ENCODE data around the gene CALN1.

Gene CALN1

DNA sequence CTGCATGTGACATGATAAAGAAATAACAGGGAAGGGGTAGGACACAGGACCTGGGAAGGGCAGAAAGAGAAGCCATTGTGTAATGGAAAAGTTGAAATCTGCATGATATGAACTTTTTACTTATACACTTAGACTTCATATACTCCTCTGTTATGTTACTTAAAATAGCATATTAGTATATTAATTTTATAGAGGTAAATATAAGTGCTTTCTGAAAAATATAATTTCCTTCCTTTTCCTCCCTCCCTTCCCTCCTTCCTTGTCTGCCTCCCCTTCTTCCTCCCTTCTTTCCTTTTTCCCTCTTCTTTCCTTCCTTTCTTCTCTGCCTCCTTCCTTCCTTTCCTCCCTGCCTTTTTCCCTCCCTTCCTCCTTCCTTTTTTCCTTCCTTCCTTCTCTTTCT is 363.7 kb downstream of the CALN1 start:
- DNase-seq (ENCODE audit: low read depth in 2 of 2, low spot score in 1 of 2) = no peak

GRCh38 chr7:72042855-72043254 is 369.3 kb downstream of the CALN1 start:
- no peak for DNase-seq (ENCODE audit: low read depth in 2 of 2, low spot score in 1 of 2)

DNA sequence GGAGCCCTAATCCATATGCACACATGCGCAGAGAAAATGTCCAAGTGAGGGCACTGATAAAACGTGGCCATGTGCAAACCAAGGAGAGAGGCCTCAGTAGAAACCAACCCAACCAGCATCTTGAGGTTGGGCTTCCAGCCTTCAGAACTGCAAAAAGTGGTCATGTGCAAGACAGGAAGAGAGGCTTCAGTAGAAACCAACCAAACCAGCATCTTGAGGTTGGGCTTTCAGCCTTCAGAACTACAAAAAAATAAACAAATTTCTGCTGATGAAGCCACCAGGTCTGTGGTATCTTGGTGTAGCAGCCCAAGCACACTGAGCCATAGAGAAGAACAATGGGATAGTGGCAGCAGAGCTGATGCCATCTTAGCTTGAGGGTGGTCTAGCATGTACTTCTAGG is 371.5 kb downstream of the CALN1 start:
- no peak for DNase-seq (ENCODE audit: low read depth in 2 of 2, low spot score in 1 of 2)

DNA sequence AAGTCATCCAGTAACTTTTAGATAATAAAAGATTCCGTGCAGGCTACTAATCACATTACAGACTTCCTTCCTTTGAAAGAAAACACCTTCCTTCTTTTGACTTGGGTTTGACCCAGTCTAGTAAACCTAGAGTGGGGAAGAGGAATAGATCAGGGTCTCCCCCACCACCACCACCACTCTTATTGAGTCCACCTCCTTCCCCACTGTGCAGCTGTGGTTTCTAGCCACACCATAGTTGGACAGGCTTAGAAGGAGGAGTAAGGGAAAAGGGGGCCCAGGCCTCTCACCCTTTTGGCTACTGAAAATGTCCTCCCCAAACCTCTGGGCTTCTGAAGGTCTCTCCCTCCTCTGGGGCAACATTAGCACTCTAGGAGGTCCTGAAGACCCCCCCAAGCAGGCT is 372.7 kb downstream of the CALN1 start:
- no peak for DNase-seq (ENCODE audit: low read depth in 2 of 2, low spot score in 1 of 2)

DNA sequence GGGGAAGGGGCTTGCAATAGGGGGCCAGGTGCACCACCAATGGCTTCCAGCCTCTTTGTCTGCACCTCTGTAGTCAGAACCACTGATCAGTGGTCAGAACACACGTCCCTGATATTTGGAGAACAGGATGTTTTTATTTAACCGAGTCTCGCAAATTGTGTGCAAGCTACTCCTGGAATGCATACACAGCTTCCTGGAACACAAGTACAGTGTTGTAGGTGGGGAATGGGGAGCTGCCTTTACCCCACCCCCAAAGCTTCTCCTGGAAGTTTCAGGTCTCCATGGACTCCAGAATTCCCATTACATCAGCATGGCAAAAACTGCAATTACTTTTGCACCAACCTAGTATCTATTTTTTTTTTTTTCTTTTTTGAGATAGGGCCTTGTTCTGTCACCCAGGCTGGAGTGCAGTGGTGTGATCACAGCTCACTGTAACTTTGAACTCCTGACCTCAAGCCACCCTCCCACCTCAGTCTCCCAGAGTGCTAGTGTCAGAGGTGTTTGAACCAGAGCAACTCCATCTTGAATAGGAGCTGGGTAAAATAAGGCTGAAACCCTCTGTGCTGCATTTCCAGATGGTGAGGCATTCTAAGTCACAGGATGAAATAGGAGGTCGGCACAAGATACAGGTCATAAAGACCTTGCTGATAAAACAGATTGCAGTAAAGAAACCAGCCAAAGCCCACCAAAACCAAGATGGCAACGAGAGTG is 374.0 kb downstream of the CALN1 start:
- DNase-seq (ENCODE audit: low read depth in 2 of 2, low spot score in 1 of 2) = no peak

GRCh38 chr7:72037516-72037915 is 374.6 kb downstream of the CALN1 start:
- DNase-seq (ENCODE audit: low read depth in 2 of 2, low spot score in 1 of 2) = no peak

DNA sequence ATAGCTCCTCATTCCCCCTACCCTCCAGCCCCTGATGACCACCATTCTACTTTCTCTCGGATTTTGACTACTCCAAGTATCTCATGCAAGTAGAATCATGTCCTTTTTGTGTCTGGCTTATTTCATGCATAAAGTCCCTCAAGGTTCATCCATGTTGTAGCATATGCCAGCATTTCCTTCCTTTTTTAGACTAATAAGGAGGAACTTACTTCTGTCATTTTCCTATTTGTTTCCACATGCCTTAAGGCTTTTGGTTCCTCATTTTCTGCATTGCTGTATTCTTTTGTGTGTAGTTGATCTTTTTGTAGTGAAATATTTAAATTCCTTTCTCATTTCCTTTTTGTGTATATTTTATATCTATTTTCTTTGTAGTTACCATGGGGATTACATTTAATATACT is 376.9 kb downstream of the CALN1 start:
- no peak for DNase-seq (ENCODE audit: low read depth in 2 of 2, low spot score in 1 of 2)

- no peak for DNase-seq (ENCODE audit: low read depth in 2 of 2, low spot score in 1 of 2)
Observed at GRCh38 chr7:72032934-72033333, 379.2 kb downstream of the CALN1 start.

- DNase-seq (ENCODE audit: low read depth in 2 of 2, low spot score in 1 of 2) = no peak
Observed at GRCh38 chr7:72030994-72031667, 381.0 kb downstream of the CALN1 start.

DNA sequence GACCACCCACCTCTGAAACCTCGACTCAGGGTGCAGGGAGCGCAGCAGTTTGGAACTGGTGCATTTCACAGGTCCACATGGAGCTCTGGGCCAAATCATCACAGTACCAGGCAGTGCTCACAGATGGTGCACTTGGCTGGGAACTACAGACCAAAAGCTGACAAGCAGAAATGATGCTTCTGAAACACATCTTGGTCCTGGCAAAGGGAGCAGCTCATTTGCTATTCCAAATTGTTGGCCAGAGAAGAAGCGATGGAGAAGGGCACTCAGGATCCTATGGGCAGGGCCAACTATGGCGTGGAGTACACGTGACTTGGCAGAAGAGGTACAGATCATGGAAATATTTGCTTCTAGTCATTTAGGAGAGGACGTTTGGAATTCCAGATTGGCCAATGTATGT is 383.9 kb downstream of the CALN1 start:
- no peak for DNase-seq (ENCODE audit: low read depth in 2 of 2, low spot score in 1 of 2)

DNA sequence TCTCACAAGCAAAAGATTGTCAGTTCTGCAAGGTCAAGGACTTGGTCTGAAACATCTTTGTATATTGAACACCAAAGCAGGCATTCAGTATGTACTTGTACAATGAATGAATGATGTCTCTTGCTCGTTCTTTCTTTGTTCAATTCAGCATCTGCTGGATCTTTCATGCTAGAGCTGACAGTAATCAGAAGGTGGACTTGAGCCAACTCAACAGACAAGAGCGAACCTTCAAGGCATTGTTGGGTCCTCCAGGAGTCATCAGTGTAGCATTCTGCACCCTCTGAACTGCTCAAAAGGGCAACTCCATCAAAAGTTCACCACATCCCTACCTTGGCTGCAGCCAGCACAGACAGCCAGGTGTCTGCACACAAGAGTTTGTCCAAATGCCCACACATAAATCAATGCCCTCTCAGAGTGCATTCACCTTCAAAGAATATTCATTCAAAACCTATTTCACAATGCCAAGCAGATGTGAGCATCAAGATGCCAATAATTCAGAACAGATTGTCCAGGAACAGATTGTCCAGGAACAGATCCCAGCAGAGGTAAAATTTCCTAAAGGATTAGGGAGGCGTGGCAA is 386.7 kb downstream of the CALN1 start:
- DNase-seq (ENCODE audit: low read depth in 2 of 2, low spot score in 1 of 2) = no peak

DNA sequence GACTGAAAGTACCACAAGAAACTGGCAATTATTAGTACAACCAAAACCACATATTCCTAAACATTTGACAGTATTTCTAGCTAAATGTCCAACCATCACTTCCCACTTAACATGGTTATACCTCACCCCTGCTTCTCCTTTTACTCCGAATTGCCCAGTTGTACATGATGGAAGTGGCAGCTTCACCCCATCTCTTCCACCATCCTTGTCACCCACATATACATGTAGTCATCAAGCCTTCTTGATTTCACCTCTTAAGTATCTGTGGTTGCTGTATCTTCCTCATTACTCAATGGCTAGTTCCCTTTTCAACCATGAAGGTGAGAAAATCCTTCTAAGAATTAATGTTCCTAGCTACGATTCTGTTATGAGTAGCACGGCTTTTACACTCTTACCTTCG is 388.2 kb downstream of the CALN1 start:
- DNase-seq (ENCODE audit: low read depth in 2 of 2, low spot score in 1 of 2) = no peak

GRCh38 chr7:72021716-72022115 is 390.4 kb downstream of the CALN1 start:
- DNase-seq (ENCODE audit: low read depth in 2 of 2, low spot score in 1 of 2) = no peak

- DNase-seq (ENCODE audit: low read depth in 2 of 2, low spot score in 1 of 2) = no peak
Observed at GRCh38 chr7:72020311-72020710, 391.8 kb downstream of the CALN1 start.

GRCh38 chr7:72019436-72019835 is 392.7 kb downstream of the CALN1 start:
- no peak for DNase-seq (ENCODE audit: low read depth in 2 of 2, low spot score in 1 of 2)

- no peak for DNase-seq (ENCODE audit: low read depth in 2 of 2, low spot score in 1 of 2)
Observed at GRCh38 chr7:72017756-72018155, 394.4 kb downstream of the CALN1 start.

DNA sequence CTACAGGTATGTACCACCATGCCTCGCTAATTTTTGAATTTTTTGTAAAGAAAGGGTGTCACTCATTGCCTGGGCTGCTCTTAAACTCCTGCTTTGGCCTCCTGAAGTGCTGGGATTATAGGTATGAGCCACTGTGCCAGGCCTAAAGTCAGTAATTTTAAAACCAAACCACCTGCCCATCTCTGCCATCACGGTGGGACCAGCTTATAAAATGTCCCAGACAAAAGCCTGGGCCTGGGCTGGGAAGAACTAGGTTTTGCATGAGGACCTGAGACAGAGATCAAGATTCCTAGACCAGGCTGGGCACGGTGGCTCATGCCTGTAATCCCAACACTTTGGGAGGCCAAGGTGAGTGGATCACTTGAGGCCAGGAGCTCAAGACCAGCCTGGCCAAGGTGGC is 395.6 kb downstream of the CALN1 start:
- no peak for DNase-seq (ENCODE audit: low read depth in 2 of 2, low spot score in 1 of 2)

GRCh38 chr7:72015136-72015535 is 397.0 kb downstream of the CALN1 start:
- DNase-seq (ENCODE audit: low read depth in 2 of 2, low spot score in 1 of 2) = no peak

DNA sequence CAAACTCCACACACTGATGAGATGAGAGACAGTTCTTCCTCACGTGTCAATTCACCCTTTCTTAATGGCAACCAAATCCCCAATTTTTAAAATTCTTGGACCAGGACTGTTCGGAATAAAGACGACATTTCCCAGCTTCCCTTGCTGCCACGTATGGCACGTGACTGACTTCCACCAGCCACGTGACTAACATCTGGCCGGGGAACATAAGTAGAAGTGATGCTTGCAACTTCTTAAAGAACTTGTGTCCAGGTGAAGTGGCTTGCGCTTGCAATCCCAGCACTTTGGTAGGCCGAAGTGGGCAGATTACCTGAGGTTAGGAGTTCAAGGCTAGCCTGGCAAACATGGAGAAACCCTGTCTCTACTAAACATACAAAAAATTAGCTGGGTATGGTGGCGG is 405.1 kb downstream of the CALN1 start:
- no peak for DNase-seq (ENCODE audit: low read depth in 2 of 2, low spot score in 1 of 2)

DNA sequence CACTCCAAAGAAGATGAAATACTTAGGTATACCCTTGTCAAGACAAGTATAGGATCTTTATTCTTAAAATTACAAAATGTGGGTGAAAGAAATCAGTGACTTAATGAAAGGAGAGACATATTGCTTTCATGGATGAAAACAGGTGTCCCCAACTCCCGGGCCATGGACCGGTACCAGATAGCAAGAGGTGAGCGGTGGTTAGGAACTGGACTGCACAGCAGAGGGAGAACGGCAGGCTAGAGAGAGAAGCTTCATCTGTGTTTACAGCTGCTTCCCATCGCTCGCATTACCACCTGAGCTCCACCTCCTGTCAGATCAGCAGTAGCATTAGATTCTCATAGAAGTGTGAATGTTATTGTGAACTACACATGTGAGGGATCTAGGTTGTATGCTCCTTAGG is 408.9 kb downstream of the CALN1 start:
- no peak for DNase-seq (ENCODE audit: low read depth in 2 of 2, low spot score in 1 of 2)

DNA sequence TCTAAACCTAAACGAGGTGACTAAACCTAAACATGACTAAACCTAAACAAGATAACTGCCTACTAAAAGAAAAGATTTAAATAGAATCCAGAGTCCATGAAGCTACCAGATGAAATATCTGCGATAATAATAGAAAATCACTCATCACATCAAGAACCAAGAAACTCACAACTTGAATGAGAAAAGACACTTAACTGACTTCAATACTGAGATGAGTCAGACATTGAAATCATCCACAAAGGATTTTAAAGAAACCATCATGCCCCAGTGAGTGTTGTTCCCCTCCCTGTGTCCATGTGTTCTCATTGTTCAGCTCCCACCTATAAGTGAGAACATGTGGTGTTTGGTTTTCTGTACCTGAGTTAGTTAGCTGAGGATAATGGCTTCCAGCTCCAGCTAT is 416.0 kb downstream of the CALN1 start:
- no peak for DNase-seq (ENCODE audit: low read depth in 2 of 2, low spot score in 1 of 2)

- DNase-seq (ENCODE audit: low read depth in 2 of 2, low spot score in 1 of 2) = no peak
Observed at GRCh38 chr7:71995111-71995510, 417.0 kb downstream of the CALN1 start.

DNA sequence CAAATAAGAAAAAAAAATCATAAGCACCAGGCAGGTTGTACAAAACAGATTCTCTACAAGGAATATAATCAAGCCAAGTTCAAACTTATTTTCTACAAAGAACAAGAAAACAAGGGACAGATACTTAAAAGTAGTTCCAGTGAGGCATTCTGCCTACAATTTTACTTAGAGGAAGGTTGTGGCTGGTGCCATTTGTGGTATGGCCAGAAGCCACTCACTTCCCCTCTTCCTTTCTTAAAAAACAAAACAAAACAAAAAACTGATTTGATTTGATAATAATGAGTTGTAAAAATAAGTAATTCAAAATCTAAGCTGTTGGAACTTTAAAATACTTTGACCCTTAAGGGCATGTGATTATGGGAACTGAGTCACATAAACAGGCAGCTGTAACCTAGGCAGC is 420.6 kb downstream of the CALN1 start:
- DNase-seq (ENCODE audit: low read depth in 2 of 2, low spot score in 1 of 2) = no peak

All from stimulated activated CD8-positive, alpha-beta memory T cell treated with anti-CD3 and anti-CD28 coated beads, Interleukin-4, amount 100 ng/mL, for 4 hours (primary cell).